HepG2 (cell line): ENCODE results near the gene TAAR5. TPM values are rescaled to one million over a fixed set of nuclear protein-coding genes. Genes with fewer than 3 reads are reported as not detected.

Experiments
- ATAC-seq: fragments of 200-7000 bp; cut with Tn5 transposase; 3 replicates; pipeline ENCODE4 v1.9.1; 2020; ENCODE audit warnings: mild to moderate bottlenecking, moderate library complexity
- BruUV-seq: library from RNA; stranded (reverse); fragments of 400-500 nt; replicated peaks from 2 replicates; lab custom pipeline; 2021; lab: Mats Ljungman, UMichigan
- CTCF ChIA-PET: fragments of 300-600 bp; formaldehyde crosslinking; extraction: SDS; loops from one replicate; lab custom pipeline; 2021; ENCODE audit warnings: low total read pairs, inconsistent platforms, low intra/inter-chr PET ratio; lab: Yijun Ruan, JAX
- POLR2A ChIA-PET: fragments of 350-600 bp; sonication (Branson Sonifier 250); formaldehyde crosslinking; loops from one replicate; lab custom pipeline; 2020; ENCODE audit warnings: antibody characterized with exemption, inconsistent platforms; lab: Yijun Ruan, JAX
- DNase-seq: peaks from one replicate; pipeline ENCODE4 v3.0.0-alpha.2; 2015; ENCODE audit warnings: low spot score
- FAIRE-seq: peaks from 3 replicates; lab custom pipeline; 2011; peaks lifted over from hg19 to GRCh38; lab: Jason Lieb, UNC
- H2AFZ ChIP-seq: one replicate; pipeline ENCODE4 v1.6.1; 2011; ENCODE audit warnings: low read length, inconsistent platforms
- H3K27ac ChIP-seq: fragments of 300-600 bp; 3 replicates; pipeline ENCODE4 v1.8.0; 2011; ENCODE audit warnings: mixed run types, mild to moderate bottlenecking, mixed read lengths, low read length, inconsistent platforms; ENCODE audit not compliant: insufficient read depth; ENCODE audit errors: extremely low read length
- H3K27me3 ChIP-seq, 2 experiments: fragments of 200-600 bp in 1 of 2; 2 replicates in 1 of 2; 3 replicates in 1 of 2; pipeline versions ENCODE4 v1.6.0 to v1.8.0; 2011; ENCODE audit warnings: low read length in 2 of 2, mild to moderate bottlenecking in 2 of 2, moderate library complexity in 2 of 2, inconsistent platforms in 1 of 2; ENCODE audit not compliant: insufficient read depth in 2 of 2, control insufficient read depth in 1 of 2
- H3K36me3 ChIP-seq, 2 experiments: fragments of 200-600 bp in 1 of 2; replicated peaks in 1 of 2; 2 replicates in 1 of 2; 3 replicates in 1 of 2; pipeline versions ENCODE4 v1.5.1 to v1.8.0; 2011; ENCODE audit warnings: low read length in 2 of 2, inconsistent platforms in 1 of 2; ENCODE audit not compliant: insufficient read depth in 2 of 2, control insufficient read depth in 1 of 2
- H3K4me1 ChIP-seq: 2 replicates; pipeline ENCODE4 v1.5.1; 2012; ENCODE audit warnings: low read length, inconsistent platforms; ENCODE audit not compliant: insufficient read depth
- H3K4me2 ChIP-seq: 2 replicates; pipeline ENCODE4 v1.6.0; 2011; ENCODE audit warnings: low read depth, low read length, inconsistent platforms
- H3K4me3 ChIP-seq, 3 experiments: fragments of 200-600 bp in 1 of 3; sonication (generic), shearing (Covaris generic) in 1 of 3; replicated peaks in 1 of 3; 2 replicates each; pipeline ENCODE4 v1.5.1; 2011 to 2016; ENCODE audit warnings: low read length in 3 of 3, inconsistent platforms in 2 of 3, low read depth in 2 of 3, mild to moderate bottlenecking in 2 of 3, control low read depth in 1 of 3, mixed read lengths in 1 of 3; ENCODE audit not compliant: insufficient read depth in 1 of 3
- H3K79me2 ChIP-seq: one replicate; pipeline ENCODE4 v1.6.1; 2011; ENCODE audit warnings: low read length, inconsistent platforms; ENCODE audit not compliant: insufficient read depth
- H3K9ac ChIP-seq: 2 replicates; pipeline ENCODE4 v1.6.0; 2011; ENCODE audit warnings: mild to moderate bottlenecking, low read depth, low read length, inconsistent platforms; ENCODE audit not compliant: insufficient read depth
- H3K9me3 ChIP-seq: 2 replicates; pipeline ENCODE4 v1.5.1; 2012; ENCODE audit warnings: mild to moderate bottlenecking, low read length
- H4K20me1 ChIP-seq: 2 replicates; pipeline ENCODE4 v1.6.0; 2011; ENCODE audit warnings: inconsistent platforms, mild to moderate bottlenecking, low read length, moderate library complexity; ENCODE audit not compliant: insufficient read depth
- DMAP1 ChIP-seq: IDR thresholded peaks from 2 replicates; pipeline ENCODE4 v1.6.1; 2016
- FOXM1 ChIP-seq: sonication (generic); formaldehyde crosslinking; IDR thresholded peaks from 2 replicates; pipeline ENCODE4 v1.5.0; 2020; ENCODE audit warnings: missing genetic modification reagents
- MAFF ChIP-seq: IDR thresholded peaks from 2 replicates; pipeline ENCODE4 v1.6.1; 2011; ENCODE audit warnings: low read depth, low read length, improper control_type of control experiment
- MAFK ChIP-seq, 2 experiments: IDR thresholded peaks in 1 of 2; conservative IDR thresholded peaks in 1 of 2; 2 replicates each; pipeline ENCODE4 v1.6.1; 2011; ENCODE audit warnings: improper control_type of control experiment in 2 of 2, low read length in 2 of 2
- MTA3 ChIP-seq: sonication (generic); formaldehyde crosslinking; IDR thresholded peaks from 2 replicates; pipeline ENCODE4 v1.4.0; 2020; ENCODE audit warnings: missing genetic modification reagents
- NFRKB ChIP-seq: fragments of 450-650 bp; IDR thresholded peaks from 2 replicates; pipeline ENCODE4 v1.6.1; 2017
- ZNF331 ChIP-seq: sonication (generic); formaldehyde crosslinking; IDR thresholded peaks from 2 replicates; pipeline ENCODE4 v1.4.0; 2020; ENCODE audit warnings: missing genetic modification reagents
- ZNF558 ChIP-seq: sonication (generic); formaldehyde crosslinking; IDR thresholded peaks from 2 replicates; pipeline ENCODE4 v1.9.0; 2022; ENCODE audit warnings: mild to moderate bottlenecking, missing genetic modification reagents, borderline replicate concordance
- ZNF83 ChIP-seq: sonication (generic); formaldehyde crosslinking; IDR thresholded peaks from 2 replicates; pipeline ENCODE4 v1.4.0; 2020; ENCODE audit warnings: missing genetic modification reagents, mild to moderate bottlenecking, borderline replicate concordance
- WGBS: methylation state at CpG from one replicate; pipeline ENCODE4 v1.1.6; 2017; ENCODE audit warnings: low lambda C conversion rate; 5-methylcytosine and 5-hydroxymethylcytosine counted together
- in situ Hi-C: cut with HindIII; loops from 2 replicates; pipeline ENCODE4 v1.10.0; 2017; ENCODE audit warnings: low pct_unique_long_range_greater_than_20kb; ENCODE audit not compliant: extremely low pct_ligation_motif_present
- intact Hi-C: fragments of 100-400 bp; cut with micrococcal nuclease; formaldehyde crosslinking; loops from one replicate; pipeline ENCODE4 v1.10.0; 2022; ENCODE audit not compliant: unreplicated experiment
- polyA plus RNA-seq, 8 experiments: library from polyadenylated mRNA; depleted of rRNA in 3 of 8; stranded (reverse) in 7 of 8; unstranded in 1 of 8; fragments of >200 nt; fragmentation: Illumina TruSeq in 4 of 8; extraction: Trizol in 4 of 8; gene quantifications; 2 replicates each; pipeline versions ENCODE4 v1.2.1 to v1.2.3, GENCODE V29; 2011 to 2016; ENCODE audit warnings: low read depth in 4 of 8, missing spikeins in 1 of 8, mixed read lengths in 1 of 8; ENCODE audit not compliant: insufficient read depth in 1 of 8
- total RNA-seq, 5 experiments: library from RNA; depleted of rRNA; stranded (reverse); fragments of >200 nt; fragmentation: Illumina TruSeq; extraction: Trizol; gene quantifications; 2 replicates each; pipeline ENCODE4 v1.2.3, GENCODE V29; 2016; ENCODE audit warnings: low read depth in 1 of 5

TAAR5 gene
- total and polyA plus RNA-seq, 2 of the 13 experiments (the other 11 are each of a cell fraction or from before 2014, with no cell fraction given) = not detected

GRCh38 chr6:132584698-132585097 lies 4.8 kb downstream of the TAAR5 start:
- no peak for ATAC-seq
- in situ Hi-C loops = no loop called here
- H3K4me2 ChIP-seq = no peak overlapping the region
- H3K4me3 ChIP-seq = no peak overlapping the region
- no peaks in the 10 kb centered on the region for H3K4me1 ChIP-seq
- no peaks in the 10 kb centered on the region for H4K20me1 ChIP-seq
- intact Hi-C loops = no loop called here
- WGBS = 0% methylated on average over 1 of the region's 1 CpG
- BruUV-seq = no TSS peak
- H3K9me3 ChIP-seq = no peaks in the 10 kb centered on the region
- TF ChIP-seq MAFK (conservative IDR thresholded peaks at IDR 0.05 in 1 of 2, IDR thresholded peaks at IDR 0.05 in 1 of 2; ENCODE audit: low read length in 2 of 2) (peak; percentile 65 to 85), ZNF83 (no peak), MAFF (peak; percentile 68)
- TF ChIP-seq, all 625 proteins: peak for 2
- FAIRE-seq (no peak), DNase-seq (no peak)
- POLR2A ChIA-PET = no interaction called here
- H2AFZ ChIP-seq = no peak overlapping the region
- H3K27me3 ChIP-seq = no peaks in the 10 kb centered on the region
- no peaks in the 10 kb centered on the region for H3K36me3 ChIP-seq
- H3K27ac ChIP-seq = no peak overlapping the region
- H3K9ac ChIP-seq = no peak overlapping the region
- no peaks in the 10 kb centered on the region for H3K79me2 ChIP-seq
- CTCF ChIA-PET = no interaction called here

DNA sequence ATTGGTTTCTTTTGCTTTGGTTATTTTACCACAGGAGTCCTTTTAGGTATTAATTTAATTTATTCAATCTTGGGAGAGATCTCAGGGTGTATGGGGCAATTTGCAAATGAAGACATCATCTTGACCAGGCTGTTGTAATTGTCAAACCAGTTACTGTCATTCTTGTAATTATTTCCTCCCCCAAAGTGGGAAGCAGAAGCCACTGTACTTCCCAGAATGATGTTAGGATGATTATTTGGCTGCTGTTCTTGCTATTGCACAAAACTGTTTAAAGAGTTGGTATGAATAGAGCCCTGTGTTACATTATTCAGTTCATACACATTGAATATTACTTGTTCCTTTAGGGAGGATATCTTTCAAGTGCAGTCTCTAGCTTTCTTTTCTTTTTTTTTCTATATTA lies 17.8 kb downstream of the TAAR5 start:
- H4K20me1 ChIP-seq = no peaks in the 10 kb centered on the region; the same call in 1 of the 2 replicates
- DNase-seq (no peak), ATAC-seq (no peak), FAIRE-seq (no peak)
- H3K4me1 ChIP-seq = no peaks in the 10 kb centered on the region
- ChIA-PET POLR2A (no interaction called here), CTCF (no interaction called here)
- no peak overlapping the region for H3K27ac ChIP-seq
- H2AFZ ChIP-seq = no peak overlapping the region
- no peak overlapping the region for H3K4me3 ChIP-seq
- no peak overlapping the region for H3K4me2 ChIP-seq
- no peaks in the 10 kb centered on the region for H3K9me3 ChIP-seq
- TF ChIP-seq NFRKB = no peak
- TF ChIP-seq ZNF331 (CRISPR knock-in tag) = no peak
- no peak for TF ChIP-seq DMAP1 (CRISPR knock-in tag)
- no peak for TF ChIP-seq ZNF558 (CRISPR knock-in tag)
- no peak for TF ChIP-seq FOXM1
- no peak for TF ChIP-seq MTA3 (CRISPR knock-in tag)
- no peaks in the 10 kb centered on the region; a peak in 1 of 5 replicates for H3K27me3 ChIP-seq
- no TSS peak for BruUV-seq
- H3K79me2 ChIP-seq = no peaks in the 10 kb centered on the region
- in situ Hi-C loops (no loop called here), intact Hi-C loops (no loop called here)
- no peak overlapping the region for H3K9ac ChIP-seq
- H3K36me3 ChIP-seq = no peaks in the 10 kb centered on the region
